T-helper 17 cell (primary cell): Measurements from ENCODE around the gene APELA. TPM values are rescaled to one million over a fixed set of nuclear protein-coding genes. Genes with fewer than 3 reads are reported as not detected.
"Not testable (repeated sequence)": the region's sequence is repeated elsewhere in the genome, so short reads cannot be mapped to it uniquely, and the experiment has no call there.

Experiments
- ATAC-seq: fragments of 150-1000 bp; cut with Tn5 transposase; 2 replicates; pipeline ENCODE4 v1.10.0; 2021; ENCODE audit warnings: mild to moderate bottlenecking, moderate library complexity
- DNase-seq, 3 donors: peaks; one replicate each; pipeline versions ENCODE4 v3.0.0 to v3.0.0-alpha.2; 2020 to 2021
- H3K9me3 ChIP-seq: one replicate; pipeline ENCODE4 v1.7.0; 2013; ENCODE audit warnings: low read length, mild to moderate bottlenecking; ENCODE audit not compliant: control insufficient read depth, poor library complexity, severe bottlenecking
- H3K27ac Mint-ChIP-seq: one replicate; pipeline ENCODE4 v1.8.0; 2022; ENCODE audit warnings: mild to moderate bottlenecking, moderate library complexity, mixed read lengths
- H3K27me3 Mint-ChIP-seq: one replicate; pipeline ENCODE4 v1.8.0; 2022; ENCODE audit warnings: mixed read lengths
- H3K36me3 Mint-ChIP-seq: one replicate; pipeline ENCODE4 v1.8.0; 2022; ENCODE audit warnings: low read depth, mixed read lengths
- H3K4me1 Mint-ChIP-seq: one replicate; pipeline ENCODE4 v1.8.0; 2022; ENCODE audit warnings: mild to moderate bottlenecking, mixed read lengths
- H3K4me3 Mint-ChIP-seq: one replicate; pipeline ENCODE4 v1.8.0; 2022; ENCODE audit warnings: mild to moderate bottlenecking, moderate library complexity, mixed read lengths
- total RNA-seq, 4 donors: library from RNA in 2 of 4; stranded (reverse) in 2 of 4; gene quantifications; one replicate each; pipeline ENCODE4 v1.2.3 and lab custom pipeline; 2022 to 2026

The APELA gene
- total RNA-seq, 2 donors from 2014 or later = not detected

GRCh38 chr4:164892018-164892417 is 15.0 kb downstream of the APELA start:
- no peak for DNase-seq
- Mint-ChIP-seq H3K4me3 (no peak overlapping the region), H3K4me1 (peaks cover 3% of the 10 kb centered on the region), H3K36me3 (no peaks in the 10 kb centered on the region), H3K27ac (no peak overlapping the region), H3K27me3 (peaks cover 25% of the 10 kb centered on the region)
- no peak for ATAC-seq
- no peaks in the 10 kb centered on the region for H3K9me3 ChIP-seq

- Mint-ChIP-seq H3K27ac (no peak overlapping the region), H3K36me3 (no peaks in the 10 kb centered on the region), H3K4me3 (no peak overlapping the region), H3K27me3 (peaks cover 27% of the 10 kb centered on the region), H3K4me1 (no peaks in the 10 kb centered on the region)
- DNase-seq (no peak), ATAC-seq (no peak)
- no peaks in the 10 kb centered on the region for H3K9me3 ChIP-seq
Observed at GRCh38 chr4:164894702-164895101, 17.7 kb downstream of the APELA start.

- Mint-ChIP-seq H3K4me3 (no peak overlapping the region), H3K27me3 (peaks cover 8% of the 10 kb centered on the region), H3K27ac (no peak overlapping the region), H3K36me3 (no peaks in the 10 kb centered on the region), H3K4me1 (no peaks in the 10 kb centered on the region)
- no peak for ATAC-seq
- no peak for DNase-seq
- H3K9me3 ChIP-seq = no peaks in the 10 kb centered on the region
Observed at GRCh38 chr4:164902608-164903007, 25.6 kb downstream of the APELA start.

GRCh38 chr4:164904336-164904735 is 27.4 kb downstream of the APELA start:
- no peaks in the 10 kb centered on the region for H3K9me3 ChIP-seq
- no peak overlapping the region for H3K4me3 Mint-ChIP-seq
- H3K27me3 Mint-ChIP-seq = peaks cover under 1% of the 10 kb centered on the region
- H3K4me1 Mint-ChIP-seq = no peaks in the 10 kb centered on the region
- no peak overlapping the region for H3K27ac Mint-ChIP-seq
- no peaks in the 10 kb centered on the region for H3K36me3 Mint-ChIP-seq
- DNase-seq (no peak), ATAC-seq (no peak)

- Mint-ChIP-seq H3K36me3 (no peaks in the 10 kb centered on the region), H3K4me3 (no peak overlapping the region)
- DNase-seq = no peak
Observed at GRCh38 chr4:164904941-164905340, 28.0 kb downstream of the APELA start.

GRCh38 chr4:164906368-164906767 is 29.4 kb downstream of the APELA start:
- H3K27me3 Mint-ChIP-seq = no peaks in the 10 kb centered on the region
- no peak for DNase-seq
- H3K4me1 Mint-ChIP-seq = no peaks in the 10 kb centered on the region
- H3K36me3 Mint-ChIP-seq = no peaks in the 10 kb centered on the region
- H3K9me3 ChIP-seq = no peaks in the 10 kb centered on the region
- no peak for ATAC-seq
- H3K27ac Mint-ChIP-seq = no peak overlapping the region
- no peak overlapping the region for H3K4me3 Mint-ChIP-seq

More at GRCh38 chr4:164904941-164905340, 28.0 kb downstream of the APELA start:
- ATAC-seq = no peak
- H3K9me3 ChIP-seq = no peaks in the 10 kb centered on the region
- Mint-ChIP-seq H3K27me3 (no peaks in the 10 kb centered on the region), H3K4me1 (no peaks in the 10 kb centered on the region), H3K27ac (no peak overlapping the region)

- H3K27me3 Mint-ChIP-seq, ATAC-seq, H3K9me3 ChIP-seq, H3K27ac Mint-ChIP-seq, DNase-seq, H3K4me1 Mint-ChIP-seq, H3K4me3 Mint-ChIP-seq, H3K36me3 Mint-ChIP-seq: not testable (repeated sequence)
Observed at GRCh38 chr4:164913506-164913905, 36.5 kb downstream of the APELA start.

DNA sequence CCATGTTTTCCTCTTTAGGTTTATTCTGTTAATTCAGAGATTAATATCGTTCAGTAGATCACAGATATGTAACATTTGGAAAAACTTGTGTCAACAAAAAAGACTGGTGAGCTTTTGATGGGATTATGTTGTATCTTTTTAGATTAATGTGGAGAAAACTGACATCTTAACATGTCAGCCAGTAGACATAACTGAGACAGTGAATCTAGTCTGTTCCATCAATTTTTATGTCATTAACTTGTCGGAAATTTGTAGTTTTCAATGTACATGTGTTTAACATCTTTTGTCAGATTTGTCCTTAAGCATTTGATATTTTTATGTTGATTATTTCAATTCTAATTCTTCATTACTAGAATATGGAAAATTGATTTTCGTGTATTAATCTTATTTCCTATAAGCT is 42.0 kb downstream of the APELA start:
- H3K27ac Mint-ChIP-seq = no peak overlapping the region

DNA sequence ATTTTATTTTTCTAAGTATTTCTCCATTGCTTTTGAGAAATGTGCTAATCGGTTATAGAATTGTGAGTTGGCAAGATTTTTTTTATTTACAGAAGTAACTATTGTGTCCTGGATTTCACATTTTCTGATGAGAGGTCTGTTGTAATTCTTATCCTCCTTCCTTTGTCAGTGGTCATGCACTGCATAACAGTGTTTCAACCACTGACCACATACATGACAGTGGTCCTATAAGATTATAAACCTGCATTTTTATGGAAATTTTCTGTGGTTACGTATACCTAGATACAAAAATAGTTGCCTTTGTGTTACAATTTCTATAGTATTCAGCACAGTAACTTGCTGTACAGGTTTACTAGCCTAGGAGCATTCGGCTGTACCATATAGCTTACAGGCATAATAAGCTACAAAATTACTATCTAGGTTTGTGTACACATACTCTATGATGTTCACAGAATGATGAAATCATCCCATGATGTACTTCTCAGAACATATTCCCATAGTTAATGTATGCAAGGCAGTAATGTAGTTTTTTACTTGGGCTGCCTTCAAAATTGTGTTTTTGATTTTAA is 47.8 kb downstream of the APELA start:
- no peaks in the 10 kb centered on the region for H3K36me3 Mint-ChIP-seq
- ATAC-seq = no peak
- H3K27me3 Mint-ChIP-seq = peaks cover 29% of the 10 kb centered on the region
- H3K4me3 Mint-ChIP-seq = no peak overlapping the region
- no peak overlapping the region for H3K27ac Mint-ChIP-seq
- peaks cover 2% of the 10 kb centered on the region for H3K4me1 Mint-ChIP-seq
- no peak for DNase-seq
- no peaks in the 10 kb centered on the region for H3K9me3 ChIP-seq

More for the DNA sequence above, 42.0 kb downstream of the APELA start:
- Mint-ChIP-seq H3K36me3 (no peaks in the 10 kb centered on the region), H3K4me3 (no peak overlapping the region), H3K27me3 (peaks cover 7% of the 10 kb centered on the region), H3K4me1 (no peaks in the 10 kb centered on the region)
- ATAC-seq (no peak), DNase-seq (no peak)
- H3K9me3 ChIP-seq = no peaks in the 10 kb centered on the region

GRCh38 chr4:164926301-164926700 is 49.3 kb downstream of the APELA start:
- H3K9me3 ChIP-seq = no peaks in the 10 kb centered on the region
- H3K27me3 Mint-ChIP-seq = peaks cover 41% of the 10 kb centered on the region
- H3K4me1 Mint-ChIP-seq = peaks cover 2% of the 10 kb centered on the region
- no peak overlapping the region for H3K27ac Mint-ChIP-seq
- H3K4me3 Mint-ChIP-seq = no peak overlapping the region
- no peaks in the 10 kb centered on the region for H3K36me3 Mint-ChIP-seq
- DNase-seq = no peak
- no peak for ATAC-seq

DNA sequence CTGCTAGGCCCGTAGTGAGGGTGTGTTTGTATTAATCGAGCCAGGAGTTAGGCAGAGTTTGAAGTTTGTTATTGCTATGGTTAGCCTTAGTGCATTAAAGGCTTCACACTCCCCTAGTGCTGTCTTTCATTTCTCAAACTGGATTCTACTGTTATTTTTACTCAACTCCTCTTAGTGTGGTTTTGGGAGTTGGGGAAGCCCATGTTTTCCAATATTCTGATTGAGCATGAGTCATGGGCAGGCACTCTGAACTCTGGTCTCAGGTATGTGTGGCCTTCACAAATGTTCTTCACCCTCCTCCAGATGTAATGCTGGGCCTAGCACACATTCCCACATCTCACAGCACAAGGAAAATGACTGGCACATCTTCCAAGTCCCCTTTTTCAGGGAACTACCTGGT is 50.1 kb downstream of the APELA start:
- H3K4me3 Mint-ChIP-seq, H3K4me1 Mint-ChIP-seq, H3K9me3 ChIP-seq, DNase-seq, ATAC-seq, H3K27ac Mint-ChIP-seq, H3K36me3 Mint-ChIP-seq: not testable (repeated sequence)
- peaks cover 41% of the 10 kb centered on the region for H3K27me3 Mint-ChIP-seq

DNA sequence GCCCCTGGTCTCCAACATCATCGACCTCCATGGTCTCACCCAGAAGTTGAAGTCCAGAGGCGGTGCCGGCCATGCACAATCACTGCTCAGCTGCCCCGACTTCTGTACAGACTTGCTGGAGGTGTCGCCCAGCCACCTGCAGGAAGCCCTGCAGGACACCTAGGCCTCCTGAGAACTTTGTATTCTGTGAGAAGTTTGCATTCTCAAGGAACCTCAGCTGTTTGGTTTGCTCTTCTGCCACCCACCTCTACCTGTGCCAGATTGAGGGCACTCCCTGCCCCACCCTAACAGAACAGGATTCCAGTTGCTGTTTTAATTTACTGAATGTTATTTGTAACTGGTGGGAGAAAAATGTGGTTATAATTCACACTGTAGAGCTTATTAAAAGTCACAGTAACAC is 53.7 kb downstream of the APELA start:
- Mint-ChIP-seq H3K4me3 (no peak overlapping the region), H3K4me1 (peaks cover 2% of the 10 kb centered on the region), H3K36me3 (no peaks in the 10 kb centered on the region), H3K27ac (no peak overlapping the region), H3K27me3 (peaks cover 54% of the 10 kb centered on the region)
- ATAC-seq = no peak
- no peak for DNase-seq
- H3K9me3 ChIP-seq = no peaks in the 10 kb centered on the region

- ATAC-seq = no peak
- no peaks in the 10 kb centered on the region for H3K36me3 Mint-ChIP-seq
- H3K27ac Mint-ChIP-seq = no peak overlapping the region
- peaks cover 61% of the 10 kb centered on the region for H3K27me3 Mint-ChIP-seq
- DNase-seq = no peak
- H3K9me3 ChIP-seq = no peaks in the 10 kb centered on the region
- H3K4me1 Mint-ChIP-seq = peaks cover 2% of the 10 kb centered on the region
- H3K4me3 Mint-ChIP-seq = no peak overlapping the region
Observed at GRCh38 chr4:164931551-164932324, 54.8 kb downstream of the APELA start.

DNA sequence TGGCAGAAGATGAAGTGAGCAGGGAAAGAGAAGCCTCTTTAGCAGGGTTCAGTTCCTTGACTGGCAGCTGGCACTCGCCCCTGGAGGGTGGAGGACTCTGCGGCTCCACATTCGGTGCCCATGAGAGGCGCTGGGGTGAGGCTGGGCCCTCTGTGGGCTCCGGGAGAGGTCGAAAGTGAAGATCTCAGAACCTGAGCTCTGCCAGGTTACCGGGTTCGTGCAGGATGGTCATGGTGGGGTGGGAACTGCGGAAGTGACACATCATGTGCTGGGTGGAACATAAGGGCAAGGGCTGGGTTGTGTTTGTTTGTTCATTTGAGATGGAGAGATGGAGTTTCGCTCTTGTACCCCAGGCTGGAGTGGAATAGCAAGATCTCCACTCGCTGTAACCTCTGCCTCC is 56.3 kb downstream of the APELA start:
- Mint-ChIP-seq H3K27me3 (peaks cover 68% of the 10 kb centered on the region), H3K36me3 (peaks cover 3% of the 10 kb centered on the region), H3K4me1 (no peaks in the 10 kb centered on the region), H3K27ac (no peak overlapping the region), H3K4me3 (no peak overlapping the region)
- no peak for ATAC-seq
- H3K9me3 ChIP-seq = no peaks in the 10 kb centered on the region
- no peak for DNase-seq
